Hematopoietic multipotent progenitor cell (in vitro differentiated cells): ENCODE data around the gene FBN2. TPM values are rescaled to one million over a fixed set of nuclear protein-coding genes. Genes with fewer than 3 reads are reported as not detected.

ENCODE experiments used
- DNase-seq, 3 donors: peaks; one replicate each; pipeline ENCODE4 v3.0.0-alpha.2; 2011 to 2015; ENCODE audit warnings: low read depth in 2 of 3, low spot score in 2 of 3
- total RNA-seq: library from RNA; depleted of rRNA; stranded (reverse); fragments of >200 nt; gene quantifications from one replicate; pipeline ENCODE4 v1.2.3, GENCODE V29; 2012

FBN2 gene
- total RNA-seq = 0.27 TPM

DNA sequence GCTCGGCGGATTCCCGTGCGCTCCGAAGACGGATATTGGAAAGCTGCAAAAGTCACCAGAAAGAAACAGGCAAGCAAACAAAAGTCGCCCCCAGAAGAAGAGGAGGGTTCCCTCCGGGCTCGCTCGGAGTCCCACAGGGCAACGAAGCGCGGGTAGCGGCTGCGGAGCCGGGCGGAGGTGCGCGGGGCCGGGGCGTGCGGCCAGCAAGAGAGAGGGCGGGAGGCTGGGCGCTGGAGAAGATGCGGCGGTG, at the start of gene FBN2:
Gene FBN2, minus strand, starts transcription at position 246 of the 250 bp plus-strand sequence. CDS start 642 bp downstream, outside the sequence.
- no peak for DNase-seq

DNA sequence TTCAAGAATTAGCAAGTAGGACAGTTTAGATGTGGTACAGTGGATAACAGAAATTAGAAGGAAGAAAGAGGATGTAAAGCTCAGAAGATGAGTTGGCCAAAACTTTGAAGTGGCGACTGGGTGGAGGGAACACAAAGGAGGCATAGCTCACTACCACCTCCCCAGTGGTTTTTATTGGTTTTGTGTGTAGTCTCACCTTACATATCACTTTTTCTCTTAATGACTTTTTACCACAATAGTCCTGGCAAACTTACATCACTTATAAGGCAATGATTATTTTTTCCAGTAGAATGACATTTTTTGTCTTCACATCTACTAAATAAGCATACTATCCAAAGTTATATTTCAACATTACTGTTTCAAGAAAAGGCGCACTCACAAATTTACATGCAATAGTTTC, 49.2 kb upstream of the FBN2 start:
- DNase-seq = no peak

DNA sequence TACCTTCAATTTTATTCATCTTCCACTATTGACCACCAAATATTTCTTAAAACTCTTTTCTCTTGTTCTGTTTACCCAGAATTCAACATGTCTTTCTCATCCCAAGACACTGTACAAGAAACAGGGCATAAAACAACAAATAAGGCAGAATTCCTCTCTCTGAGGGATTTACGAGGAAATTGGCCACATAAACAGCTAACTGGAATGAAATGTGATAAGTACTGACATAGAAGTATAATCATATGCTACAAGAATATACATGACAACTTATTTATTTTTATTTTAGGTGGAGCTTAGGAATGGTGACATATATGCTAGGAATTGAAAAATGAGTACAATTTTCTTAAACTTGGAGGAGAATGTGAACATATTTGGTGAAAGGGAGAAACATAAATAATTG, 48.8 kb upstream of the FBN2 start:
- no peak for DNase-seq

DNA sequence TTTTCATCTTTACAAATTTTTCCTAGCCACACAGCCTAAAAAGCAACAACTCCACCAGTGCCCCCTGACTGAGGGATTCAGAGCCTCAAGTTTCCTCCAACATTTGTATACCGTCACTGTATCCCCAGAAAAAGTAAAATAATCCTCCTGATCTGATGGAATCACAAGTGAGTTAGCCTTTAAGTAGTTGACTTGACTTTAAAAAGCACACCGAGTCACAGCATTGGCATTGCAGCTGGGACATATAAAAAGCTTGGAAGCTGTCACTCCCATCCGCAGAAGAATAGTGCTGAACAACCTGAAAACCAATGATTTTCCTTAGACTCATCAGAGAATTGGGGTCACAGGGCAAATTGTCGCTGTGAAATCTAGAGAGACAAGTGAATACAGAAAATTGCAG, 41.6 kb upstream of the FBN2 start:
- no peak for DNase-seq

DNA sequence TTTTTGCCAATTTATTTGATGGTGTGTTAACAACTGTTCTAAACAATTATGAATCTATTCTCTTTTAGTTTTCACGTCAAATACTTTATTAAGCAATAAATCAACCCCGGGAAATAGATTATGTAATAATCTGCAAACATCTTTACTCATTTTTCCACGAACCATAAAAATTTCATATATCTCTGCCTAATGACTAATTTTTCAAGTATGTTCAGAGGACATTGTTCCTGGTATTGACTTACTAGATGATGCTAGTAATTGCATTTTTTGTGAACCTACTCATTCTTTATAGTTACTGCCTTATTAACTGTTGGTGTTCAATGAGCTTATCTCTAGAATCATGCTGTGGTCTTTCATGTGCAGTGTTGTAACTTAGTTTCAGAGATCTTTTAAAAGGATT, 41.0 kb upstream of the FBN2 start:
- DNase-seq = no peak

DNA sequence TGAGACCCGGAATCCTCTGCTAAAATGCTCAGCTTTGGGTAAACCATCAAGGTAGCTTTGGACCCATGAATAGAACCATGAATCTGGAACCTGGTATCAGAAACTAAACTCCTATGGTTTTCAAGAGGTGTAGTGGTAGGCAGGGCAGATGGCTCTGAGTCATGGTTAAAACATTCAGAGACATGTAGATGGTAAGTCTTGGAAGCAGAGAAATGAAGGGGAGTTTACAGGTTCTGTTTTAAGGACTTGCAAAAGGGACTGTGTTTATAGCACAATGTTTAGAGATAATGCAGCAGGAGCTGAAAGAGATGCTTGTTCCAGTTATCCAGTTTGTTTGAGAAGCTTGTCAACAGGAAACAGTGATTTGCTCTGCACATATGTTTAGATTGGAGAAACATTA, 36.0 kb upstream of the FBN2 start:
- DNase-seq = no peak

DNA sequence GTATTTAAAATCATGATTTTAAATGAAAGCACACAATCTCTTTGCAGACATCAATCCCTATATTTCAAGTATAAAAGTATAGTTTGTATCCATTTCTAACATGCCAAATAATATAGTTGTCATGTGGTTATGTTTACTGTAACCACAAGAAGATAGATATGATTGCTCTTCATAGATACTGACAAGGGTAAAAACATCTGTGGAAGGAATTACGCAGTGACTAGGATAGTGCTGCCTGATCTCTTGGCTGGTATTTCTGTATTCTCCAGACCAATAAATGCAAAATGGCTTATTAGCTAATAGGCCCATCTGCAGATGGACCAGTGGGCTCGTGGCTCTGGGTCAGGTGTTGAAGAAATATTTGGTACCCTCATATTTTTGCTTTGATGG, 34.9 kb upstream of the FBN2 start:
- DNase-seq = no peak

DNA sequence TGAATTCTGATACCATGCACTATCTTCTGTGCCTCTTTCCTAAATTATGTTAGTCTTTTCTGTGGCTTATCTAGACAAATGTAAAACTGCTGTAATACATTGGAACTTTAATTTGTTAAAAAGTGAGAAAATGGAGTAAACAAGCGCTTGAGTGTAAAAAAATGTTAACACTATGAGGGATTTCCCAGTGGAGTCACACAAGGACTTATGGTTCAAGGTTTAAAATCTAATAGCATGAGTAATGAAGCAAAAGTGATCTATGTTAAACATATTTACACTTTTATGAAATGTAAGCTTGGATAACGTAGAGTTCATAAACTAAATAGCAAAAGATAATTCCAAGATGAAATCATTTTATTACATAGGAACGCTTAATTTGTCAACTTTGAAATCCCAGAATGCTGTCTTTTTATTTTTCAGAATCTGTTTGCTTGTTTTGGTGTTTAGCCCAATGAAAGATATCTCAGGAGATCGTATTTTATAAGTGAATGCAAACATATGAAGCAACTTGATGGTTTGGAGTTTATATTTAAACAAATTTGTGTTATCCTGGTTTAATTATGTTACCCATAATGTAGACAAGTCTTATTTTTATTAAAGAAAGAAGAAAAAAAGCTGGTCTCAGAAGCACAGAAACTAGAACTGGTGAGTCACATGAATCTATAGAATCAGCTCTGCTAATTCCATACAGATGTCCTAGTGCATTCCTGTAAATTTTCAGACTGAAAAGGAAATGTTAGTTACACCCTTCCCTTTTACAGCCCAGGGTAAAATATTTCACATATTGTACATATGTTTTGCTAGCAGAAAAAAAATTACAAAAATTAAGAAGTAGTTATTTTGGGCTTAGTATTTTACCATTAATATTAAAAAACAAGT, 34.2 kb upstream of the FBN2 start:
- DNase-seq = no peak

DNA sequence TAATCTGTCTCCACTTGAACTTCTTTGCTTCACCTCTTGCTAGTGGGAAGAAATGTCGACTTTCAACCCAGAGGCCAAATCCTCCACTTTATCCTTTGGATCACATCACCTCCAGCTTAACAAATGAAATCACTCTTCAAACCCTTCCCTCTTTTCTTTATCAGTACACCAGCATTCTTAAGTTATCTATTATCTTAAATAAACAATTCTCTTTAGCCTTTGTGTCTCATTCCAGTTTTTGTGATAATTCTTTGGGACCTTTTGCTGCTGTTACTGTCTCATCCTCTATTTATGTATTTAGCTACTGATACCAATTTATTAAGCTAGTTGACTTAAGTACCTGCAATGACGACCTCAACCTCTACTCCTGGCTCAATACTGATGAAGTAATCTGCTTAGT, 28.1 kb upstream of the FBN2 start:
- no peak for DNase-seq

DNA sequence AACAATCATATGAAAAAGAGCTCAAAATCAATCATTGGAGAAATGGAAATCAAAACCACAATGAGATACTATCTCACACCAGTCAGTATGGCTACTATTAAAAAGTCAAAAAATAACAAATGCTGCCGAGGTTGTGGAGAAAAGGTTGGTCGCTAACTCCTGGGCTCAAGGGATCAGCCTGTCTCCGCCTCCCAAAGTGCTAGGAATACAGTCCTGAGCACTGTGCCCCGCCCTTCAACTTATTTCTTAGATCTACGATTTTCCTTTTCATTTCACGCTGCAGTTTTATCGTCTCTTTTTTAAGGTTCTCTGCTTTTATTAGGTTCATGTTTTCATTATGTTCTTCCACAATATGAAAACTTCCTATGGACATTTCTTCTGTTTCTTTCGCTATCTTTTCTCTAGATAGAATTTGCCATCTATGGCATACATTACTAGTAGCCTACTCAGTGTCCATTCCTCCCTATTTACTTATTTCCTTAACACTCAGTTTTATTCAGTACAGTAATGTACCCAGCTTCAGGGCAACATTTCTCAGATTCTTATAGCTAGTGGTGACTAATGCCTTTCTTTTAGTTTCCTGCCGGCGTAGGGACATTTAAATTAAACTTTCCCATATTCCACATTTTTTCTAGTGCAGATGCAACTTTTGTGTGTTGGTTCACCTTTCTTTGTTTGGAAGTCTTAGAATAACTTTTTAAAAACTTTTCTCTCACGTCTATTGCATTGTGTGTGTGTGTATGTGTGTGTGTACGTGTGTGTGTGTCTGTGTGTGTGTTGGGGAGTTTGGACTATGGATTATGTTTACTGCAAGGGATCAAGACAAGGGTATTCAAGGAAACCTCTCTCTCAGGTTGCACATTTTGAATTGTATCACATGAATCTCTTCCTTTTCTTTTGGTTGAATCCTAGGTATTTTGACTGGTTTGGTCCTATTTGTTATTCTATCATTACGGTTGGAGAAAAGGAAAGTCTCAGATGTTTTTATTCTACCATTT, 21.6 kb upstream of the FBN2 start:
- no peak for DNase-seq

DNA sequence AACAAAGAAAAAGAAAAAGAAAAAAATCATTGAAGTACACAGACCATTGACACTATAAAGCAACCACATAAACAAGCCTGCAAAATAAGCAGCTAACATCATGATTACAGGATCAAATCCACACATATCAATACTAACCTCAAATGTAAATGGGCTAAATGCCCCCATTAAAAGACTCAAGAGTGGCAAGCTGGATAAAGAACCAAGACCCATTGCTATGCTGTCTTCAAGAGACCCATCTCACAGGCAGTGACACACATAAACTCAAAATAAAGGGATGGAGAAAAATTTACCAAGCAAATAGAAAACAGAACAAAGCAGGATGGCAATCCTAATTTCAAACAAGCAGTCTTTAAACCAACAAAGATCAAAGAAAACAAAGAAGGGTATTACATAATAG, 15.7 kb upstream of the FBN2 start:
- DNase-seq = no peak

DNA sequence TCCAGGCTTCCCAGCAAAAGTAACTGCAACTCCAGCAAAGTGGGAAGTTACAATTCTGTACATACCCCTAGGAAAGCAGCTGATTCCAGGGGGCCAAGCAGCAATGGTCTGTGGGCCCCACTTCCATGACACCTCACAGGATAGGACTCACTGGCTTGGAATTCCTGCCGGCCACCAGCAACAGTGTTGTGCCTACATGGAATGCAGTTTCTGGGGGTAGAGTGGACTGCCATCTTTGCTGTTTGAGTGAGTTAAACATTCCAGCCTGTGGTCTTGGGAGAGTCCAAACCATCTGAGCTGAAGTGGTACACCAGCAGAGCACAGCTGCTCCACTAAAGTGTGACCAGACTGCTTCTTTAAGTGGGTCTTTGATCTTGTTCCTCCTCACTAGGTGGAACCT, 13.4 kb upstream of the FBN2 start:
- DNase-seq = no peak

DNA sequence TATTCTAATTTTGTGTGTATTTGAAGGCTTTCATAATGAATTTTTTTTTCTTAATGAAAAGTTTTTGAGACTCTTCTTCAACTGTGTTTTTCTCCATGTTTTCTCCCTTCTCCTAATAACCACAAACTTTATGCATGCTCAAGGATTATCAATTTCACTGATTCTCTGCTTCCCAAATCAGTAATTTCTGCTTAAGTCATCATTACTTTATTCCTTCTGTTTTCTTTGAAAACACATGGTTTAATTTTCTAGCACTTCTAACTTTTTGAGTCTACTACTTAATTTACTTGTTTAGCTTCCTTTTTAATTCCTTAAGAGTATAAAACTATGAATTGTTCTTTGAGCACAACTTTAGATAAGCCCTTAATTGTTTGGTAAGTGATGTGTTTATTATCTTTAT, 11.5 kb upstream of the FBN2 start:
- no peak for DNase-seq

DNA sequence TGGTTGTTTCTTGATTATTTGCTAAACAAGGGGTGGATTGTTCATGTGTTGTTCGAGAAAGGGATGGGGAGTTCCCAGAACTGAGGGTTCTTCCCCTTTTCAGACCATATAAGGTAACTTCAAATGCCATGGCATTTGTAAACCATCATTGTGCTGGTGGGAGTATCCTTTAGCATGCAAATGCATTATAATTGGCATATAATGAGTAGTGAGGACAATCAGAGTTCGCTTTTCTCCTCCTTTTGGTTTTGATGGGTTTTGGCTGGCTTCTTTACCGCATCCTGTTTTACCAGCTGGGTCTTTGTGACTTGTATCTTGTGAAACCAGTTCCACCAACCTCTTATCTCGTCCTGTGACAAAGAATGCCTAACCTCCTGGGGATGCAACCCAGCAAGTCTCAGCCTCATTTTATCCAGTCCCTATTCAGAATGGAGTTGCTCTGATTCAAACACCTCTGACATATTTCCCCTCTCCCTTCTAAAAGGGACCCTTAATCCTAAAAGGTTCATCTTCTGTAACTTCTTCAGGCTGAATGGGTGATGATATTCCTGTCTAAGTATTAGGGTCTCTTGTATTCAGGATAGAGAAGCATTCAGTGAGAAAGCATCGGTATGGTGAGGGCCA, 8.7 kb upstream of the FBN2 start:
- no peak for DNase-seq

DNA sequence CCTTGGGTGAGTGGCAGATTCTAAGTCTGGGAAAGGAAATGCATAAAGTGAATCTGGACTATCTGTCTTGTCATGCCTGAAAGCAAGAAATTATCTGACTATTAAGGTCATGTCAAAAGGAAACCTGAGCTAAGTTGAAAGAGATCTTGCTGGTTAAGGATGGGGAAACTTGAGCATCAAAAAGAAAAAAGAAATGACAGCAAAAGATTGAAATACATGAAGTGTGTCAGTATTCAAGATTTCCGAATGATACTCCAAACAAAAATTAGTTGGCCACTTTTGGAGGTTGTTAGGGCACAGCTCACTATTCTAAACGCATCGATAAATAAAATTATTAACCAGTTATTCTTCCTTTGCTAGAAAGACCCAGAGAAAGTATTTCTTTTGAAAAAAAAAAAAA, 3.3 kb upstream of the FBN2 start:
- DNase-seq = no peak

DNA sequence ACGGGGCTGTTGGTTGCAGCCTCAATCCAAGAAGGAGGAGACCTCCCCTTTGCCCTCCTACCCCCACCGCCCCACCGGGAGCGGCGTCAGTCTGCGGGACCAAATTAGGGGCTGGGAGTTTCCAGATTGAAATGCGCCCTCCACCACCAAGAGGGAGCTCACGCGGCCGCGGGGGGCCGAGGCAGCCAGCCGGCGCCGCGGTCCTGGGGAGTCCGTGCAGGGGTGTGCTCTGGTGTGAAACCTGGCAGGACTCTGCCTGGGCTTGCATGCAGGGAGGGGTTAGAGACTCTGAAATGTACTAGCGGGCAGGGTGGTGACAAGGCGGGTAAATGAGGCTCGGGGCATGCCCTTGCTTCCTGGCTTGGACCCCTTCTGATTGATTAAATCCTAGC, 989 bp upstream of the FBN2 start:
- no peak for DNase-seq

DNA sequence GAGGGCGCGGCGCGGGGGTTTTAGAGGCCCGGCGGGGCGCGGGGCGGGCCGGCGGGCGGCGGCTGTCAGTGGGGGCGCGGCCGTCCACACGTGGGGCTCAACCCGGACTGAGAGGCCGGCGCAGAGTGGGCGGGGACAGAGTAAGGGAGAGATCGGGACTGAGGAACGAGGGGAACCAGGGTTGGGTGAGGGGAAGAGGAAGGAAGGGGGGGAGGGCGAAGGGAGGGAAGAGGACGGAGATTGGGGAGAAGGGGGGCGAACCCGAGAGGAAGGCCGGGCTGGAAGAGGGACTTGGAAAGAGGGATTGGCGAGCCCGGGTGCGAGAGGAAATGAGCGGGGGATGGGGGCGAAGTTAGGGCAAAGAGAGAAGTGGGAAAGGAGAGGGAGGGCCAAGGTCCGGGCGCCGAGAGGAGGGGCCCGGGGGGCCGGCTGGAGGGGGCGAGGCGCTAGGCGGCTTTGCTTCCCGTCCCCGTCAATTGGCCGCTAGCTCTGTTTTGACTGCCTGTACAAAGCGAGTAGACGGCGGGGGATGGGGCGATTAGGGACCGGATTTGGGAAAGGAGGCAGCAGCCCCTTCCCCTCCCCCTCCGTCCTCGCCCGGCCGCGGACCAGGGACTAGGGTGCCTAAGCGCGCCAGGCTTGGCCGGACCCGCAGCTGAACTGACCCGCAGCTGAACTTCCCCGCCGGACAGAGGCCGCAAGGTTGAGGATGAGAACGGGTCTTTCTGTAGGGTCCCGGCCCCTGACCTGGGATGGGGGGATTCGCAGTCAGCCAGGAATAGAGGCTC, 399 bp upstream of the FBN2 start:
- DNase-seq = peak in 2 of 3 donors; percentile 21 to 33

DNA sequence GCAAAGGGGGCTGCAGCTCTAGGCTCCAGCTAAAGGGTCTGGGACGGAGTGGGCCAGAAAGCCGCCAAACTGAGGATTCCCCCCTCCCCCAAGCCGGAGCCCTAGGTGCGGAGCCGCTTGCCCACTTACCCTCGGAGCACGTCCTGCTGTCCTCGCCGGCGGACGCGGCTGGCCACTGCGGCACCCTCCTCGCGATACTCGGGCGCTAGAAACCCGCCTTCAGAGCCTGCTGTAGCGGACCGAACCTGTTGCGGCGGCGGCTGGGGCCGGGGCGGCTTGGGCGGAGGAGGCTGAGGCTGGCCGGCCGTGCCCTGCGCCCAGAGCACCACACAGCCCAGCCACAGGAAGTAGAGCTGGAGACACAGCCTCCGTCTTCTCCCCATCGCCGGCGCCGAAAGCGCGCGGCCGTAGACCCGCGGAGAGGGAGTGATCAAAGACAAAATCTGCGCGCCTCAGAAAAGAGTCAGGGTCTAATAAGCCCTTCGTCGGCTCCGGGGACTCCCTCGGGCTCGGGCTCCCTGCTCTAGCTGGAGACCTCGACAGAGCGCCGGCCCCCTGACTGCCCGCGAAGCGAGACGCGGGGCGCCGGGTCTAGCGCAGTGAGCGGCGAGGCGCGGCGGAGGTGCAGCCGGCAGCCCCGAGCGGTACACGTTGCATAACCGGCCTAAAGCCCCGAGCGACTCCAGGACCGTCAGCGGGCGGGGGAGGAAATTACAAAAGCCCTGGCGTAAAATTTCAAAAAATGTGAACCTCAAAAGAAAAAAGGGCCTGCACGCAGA, 635 bp downstream of the FBN2 start:
- DNase-seq = peak in 2 of 3 donors; percentile 39 to 52

DNA sequence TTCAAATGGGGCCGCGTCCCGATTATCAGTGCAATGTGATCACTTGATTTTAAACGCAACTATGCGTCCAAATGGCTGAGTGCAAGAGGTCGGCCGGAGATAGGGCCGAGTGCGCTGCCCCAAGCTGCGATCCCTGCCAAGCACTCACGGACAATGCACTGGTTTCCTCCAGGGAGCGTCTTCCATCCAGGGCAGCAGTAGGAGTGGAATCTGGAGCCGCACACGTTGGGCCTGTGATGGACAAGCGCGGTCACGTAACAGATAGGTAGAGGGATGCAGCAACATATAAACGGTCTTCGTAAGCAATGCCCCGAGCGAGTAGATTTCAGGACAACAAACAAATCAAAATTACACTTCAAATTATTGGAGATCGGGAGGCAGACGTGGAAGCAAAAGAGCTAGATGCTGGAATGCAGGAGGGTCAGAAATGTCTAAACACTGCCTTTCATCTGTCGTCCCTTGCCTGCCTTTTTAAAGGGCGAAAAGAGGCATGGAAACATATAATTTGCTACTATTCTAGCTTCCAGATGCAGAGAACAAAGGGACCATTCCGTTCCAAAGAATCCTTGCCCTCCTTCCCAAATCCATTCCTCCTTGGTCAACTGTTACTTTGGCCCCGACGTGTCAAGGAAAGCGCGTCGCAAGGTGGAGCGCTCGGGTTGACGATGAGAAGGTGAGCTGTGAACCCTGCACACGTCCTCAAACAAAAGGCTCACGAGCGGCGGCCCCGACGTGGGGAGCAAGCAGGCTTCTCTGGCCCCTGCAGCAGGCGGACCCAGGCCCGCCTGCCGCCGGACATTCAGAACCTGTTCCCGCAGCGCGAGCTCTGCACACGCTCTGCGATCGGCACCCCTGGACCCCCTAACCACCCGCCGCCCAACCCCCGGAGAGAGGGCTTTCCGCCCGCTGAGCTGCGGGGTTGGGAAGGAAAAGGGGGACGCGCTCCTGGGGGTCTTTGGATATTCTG, 1.5 kb downstream of the FBN2 start:
- DNase-seq = no peak
